ENCODE results near the gene OR14A16.

OR14A16 gene

DNA sequence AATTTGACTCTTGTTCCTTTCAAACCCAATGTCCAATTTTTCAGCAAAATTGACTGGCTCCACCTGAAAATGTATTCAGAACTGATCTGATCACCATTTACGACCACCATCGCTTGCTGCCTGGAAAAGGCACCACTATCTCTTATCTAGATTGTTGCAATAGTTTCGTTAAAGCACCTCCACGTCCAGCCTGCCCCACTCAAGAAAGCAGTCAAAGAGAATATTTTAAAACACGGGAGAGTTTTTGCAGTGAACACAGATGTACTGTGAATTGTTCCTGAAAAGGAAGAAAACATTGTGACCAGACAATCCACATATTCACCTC lies 21.7 kb upstream of the OR14A16 start:
- H3K9me3 Mint-ChIP-seq: peaks cover 20% of the 10 kb centered on the region
- no peak overlapping the region for H3K4me3 Mint-ChIP-seq
- no peaks in the 10 kb centered on the region for H3K4me1 Mint-ChIP-seq
- peaks cover 4% of the 10 kb centered on the region for H3K27me3 Mint-ChIP-seq (ENCODE audit: low read depth)
- H3K36me3 Mint-ChIP-seq (ENCODE audit: low read depth): no peaks in the 10 kb centered on the region
- no peak overlapping the region for H3K27ac Mint-ChIP-seq
- TF ChIP-seq CTCF (IDR thresholded peaks at IDR 0.05; ENCODE audit: unreplicated experiment in 3 of 3): no peak

DNA sequence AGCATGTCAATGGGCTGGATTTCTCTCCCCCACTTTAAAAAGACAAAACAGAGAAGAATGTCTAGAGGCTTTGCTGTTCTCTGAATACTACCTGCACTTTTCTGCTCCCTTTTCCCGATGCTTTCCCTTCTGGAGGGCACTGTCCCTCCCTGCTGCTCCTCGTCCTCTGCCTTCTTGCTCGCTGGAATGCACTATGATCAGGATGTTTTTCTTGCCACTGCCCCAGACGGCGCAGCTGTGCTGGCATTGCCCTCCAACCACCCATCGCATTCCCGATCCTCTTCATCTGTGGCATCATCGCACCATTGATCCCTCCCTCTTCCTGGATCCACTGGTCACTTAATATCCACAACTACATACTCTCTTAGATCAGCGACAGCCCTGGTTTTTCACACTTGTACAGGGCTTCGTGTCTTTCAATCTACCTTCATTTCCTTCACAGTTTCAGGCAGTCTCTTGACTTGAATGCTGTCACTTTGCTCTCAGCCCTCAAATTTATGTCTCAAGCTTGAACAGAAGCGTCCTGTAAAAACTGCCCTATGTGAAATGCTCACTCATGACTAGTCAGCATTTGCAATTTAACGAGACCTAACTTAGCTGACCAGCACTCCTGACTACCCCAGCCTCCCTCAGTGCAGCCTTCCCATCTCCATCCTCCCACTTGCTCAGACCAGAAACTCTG lies 21.2 kb upstream of the OR14A16 start:
- TF ChIP-seq CTCF (IDR thresholded peaks at IDR 0.05; ENCODE audit: unreplicated experiment in 3 of 3): no peak
- Mint-ChIP-seq H3K4me1 (no peaks in the 10 kb centered on the region), H3K9me3 (peaks cover 20% of the 10 kb centered on the region), H3K27me3 (ENCODE audit: low read depth) (peaks cover 4% of the 10 kb centered on the region), H3K27ac (no peak overlapping the region), H3K36me3 (ENCODE audit: low read depth) (no peaks in the 10 kb centered on the region), H3K4me3 (no peak overlapping the region)

- no peak for TF ChIP-seq CTCF (IDR thresholded peaks at IDR 0.05; ENCODE audit: unreplicated experiment in 3 of 3)
- Mint-ChIP-seq H3K36me3 (ENCODE audit: low read depth) (no peaks in the 10 kb centered on the region), H3K4me1 (no peaks in the 10 kb centered on the region), H3K9me3 (peaks cover 19% of the 10 kb centered on the region), H3K27ac (no peak overlapping the region), H3K27me3 (ENCODE audit: low read depth) (peaks cover 4% of the 10 kb centered on the region), H3K4me3 (no peak overlapping the region)
These were observed 19.5 kb upstream of the OR14A16 start for GRCh38 chr1:247843411-247843810.

DNA sequence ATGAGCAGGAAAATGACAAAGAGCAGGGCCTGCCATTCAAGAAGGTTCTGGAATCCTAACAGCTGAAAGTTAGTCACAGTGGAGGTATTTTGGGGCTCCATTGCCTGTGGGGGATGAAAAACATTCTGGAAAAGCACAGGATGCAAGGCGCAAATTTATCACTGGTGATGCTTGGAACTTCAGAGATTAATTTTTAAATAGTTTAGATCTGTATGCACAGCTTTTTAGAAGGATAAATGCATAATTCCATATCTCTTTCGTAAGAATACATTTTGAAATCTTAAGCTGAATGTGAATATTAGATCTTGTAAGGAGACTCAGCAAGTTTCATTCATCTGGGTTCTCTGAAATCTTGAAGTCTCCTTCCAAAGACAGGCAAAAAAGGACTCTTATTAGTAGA lies 17.9 kb upstream of the OR14A16 start, which contains the start of gene OR11L1:
OR11L1 (minus strand) TSS at position 101 of the 400 bp plus-strand sequence; CDS start at position 101, 0 bp downstream.
- H3K4me1 Mint-ChIP-seq: no peaks in the 10 kb centered on the region
- peaks cover 29% of the 10 kb centered on the region for H3K9me3 Mint-ChIP-seq
- peaks cover 4% of the 10 kb centered on the region for H3K27me3 Mint-ChIP-seq (ENCODE audit: low read depth)
- no peak within 1 kb of the TSS for H3K4me3 Mint-ChIP-seq
- H3K36me3 Mint-ChIP-seq (ENCODE audit: low read depth): no peaks in the 10 kb centered on the region
- H3K27ac Mint-ChIP-seq: no peak within 1 kb of the TSS
- no peak for TF ChIP-seq CTCF (IDR thresholded peaks at IDR 0.05; ENCODE audit: unreplicated experiment in 3 of 3)

DNA sequence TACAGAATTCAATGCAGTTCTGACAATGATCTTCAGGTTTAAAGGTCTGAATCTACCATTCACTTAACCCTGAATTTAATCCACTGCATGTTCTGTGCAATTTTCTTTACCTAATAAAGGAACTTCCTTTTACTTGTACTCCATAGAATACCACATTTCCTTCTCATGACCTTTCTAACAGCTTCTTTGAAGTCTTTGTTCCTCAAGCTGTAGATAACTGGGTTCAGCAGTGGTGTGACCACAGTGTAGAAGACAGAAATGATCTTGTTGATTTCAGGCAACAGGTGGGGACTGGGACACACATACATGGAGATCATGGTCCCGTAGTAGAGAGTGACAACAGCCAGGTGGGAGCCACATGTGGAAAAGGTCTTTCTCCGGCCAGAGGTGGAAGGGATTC lies 16.9 kb upstream of the OR14A16 start:
- H3K4me3 Mint-ChIP-seq: no peak overlapping the region
- peaks cover 32% of the 10 kb centered on the region for H3K9me3 Mint-ChIP-seq
- H3K27me3 Mint-ChIP-seq (ENCODE audit: low read depth): peaks cover 4% of the 10 kb centered on the region
- H3K36me3 Mint-ChIP-seq (ENCODE audit: low read depth): no peaks in the 10 kb centered on the region
- H3K4me1 Mint-ChIP-seq: no peaks in the 10 kb centered on the region
- TF ChIP-seq CTCF (IDR thresholded peaks at IDR 0.05; ENCODE audit: unreplicated experiment in 3 of 3): no peak
- H3K27ac Mint-ChIP-seq: no peak overlapping the region

DNA sequence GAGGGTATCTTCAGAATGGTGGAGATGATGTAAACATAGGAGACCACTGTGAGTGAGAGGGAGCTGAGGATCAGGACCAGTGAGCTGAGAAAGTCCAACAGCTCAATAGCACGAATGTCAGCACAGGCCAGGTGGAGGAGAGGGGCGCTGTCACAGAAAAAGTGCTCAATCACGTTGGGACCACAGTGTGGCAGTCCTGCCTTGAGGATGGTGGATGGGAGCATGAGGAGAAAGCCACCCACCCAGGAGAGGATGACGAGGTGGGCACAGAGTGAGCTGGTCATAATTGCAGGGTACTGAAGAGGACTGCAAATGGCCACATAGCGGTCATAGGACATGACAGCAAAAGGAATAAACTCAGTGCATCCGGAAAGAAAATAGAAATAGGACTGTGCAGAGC lies 9.7 kb upstream of the OR14A16 start:
- Mint-ChIP-seq H3K27ac (no peak overlapping the region), H3K27me3 (ENCODE audit: low read depth) (no peaks in the 10 kb centered on the region), H3K4me3 (no peak overlapping the region), H3K4me1 (no peaks in the 10 kb centered on the region), H3K36me3 (ENCODE audit: low read depth) (no peaks in the 10 kb centered on the region), H3K9me3 (peaks cover 19% of the 10 kb centered on the region)
- no peak for TF ChIP-seq CTCF (IDR thresholded peaks at IDR 0.05; ENCODE audit: unreplicated experiment in 3 of 3)

Measured in nephron (organoid).